Upper lobe of left lung (tissue), 4 donors: ENCODE measurements around the gene ZNF101.

Experiments
- POLR2AphosphoS5 ChIP-seq, 2 donors: sonication (generic); formaldehyde crosslinking; IDR thresholded peaks; one replicate each; pipeline ENCODE4 v1.5.1; 2017; ENCODE audit warnings: antibody characterized with exemption in 2 of 2
- TF ChIP-seq, protein P1 (sequence below), 6 experiments: fragments of 450-650 bp in 4 of 6; fragments of 200-600 bp in 2 of 6; sonication (generic) in 2 of 6; IDR thresholded peaks; one replicate each; pipeline ENCODE4 v1.5.1; 2016 to 2019; ENCODE audit warnings: antibody characterized with exemption in 6 of 6

DNA sequence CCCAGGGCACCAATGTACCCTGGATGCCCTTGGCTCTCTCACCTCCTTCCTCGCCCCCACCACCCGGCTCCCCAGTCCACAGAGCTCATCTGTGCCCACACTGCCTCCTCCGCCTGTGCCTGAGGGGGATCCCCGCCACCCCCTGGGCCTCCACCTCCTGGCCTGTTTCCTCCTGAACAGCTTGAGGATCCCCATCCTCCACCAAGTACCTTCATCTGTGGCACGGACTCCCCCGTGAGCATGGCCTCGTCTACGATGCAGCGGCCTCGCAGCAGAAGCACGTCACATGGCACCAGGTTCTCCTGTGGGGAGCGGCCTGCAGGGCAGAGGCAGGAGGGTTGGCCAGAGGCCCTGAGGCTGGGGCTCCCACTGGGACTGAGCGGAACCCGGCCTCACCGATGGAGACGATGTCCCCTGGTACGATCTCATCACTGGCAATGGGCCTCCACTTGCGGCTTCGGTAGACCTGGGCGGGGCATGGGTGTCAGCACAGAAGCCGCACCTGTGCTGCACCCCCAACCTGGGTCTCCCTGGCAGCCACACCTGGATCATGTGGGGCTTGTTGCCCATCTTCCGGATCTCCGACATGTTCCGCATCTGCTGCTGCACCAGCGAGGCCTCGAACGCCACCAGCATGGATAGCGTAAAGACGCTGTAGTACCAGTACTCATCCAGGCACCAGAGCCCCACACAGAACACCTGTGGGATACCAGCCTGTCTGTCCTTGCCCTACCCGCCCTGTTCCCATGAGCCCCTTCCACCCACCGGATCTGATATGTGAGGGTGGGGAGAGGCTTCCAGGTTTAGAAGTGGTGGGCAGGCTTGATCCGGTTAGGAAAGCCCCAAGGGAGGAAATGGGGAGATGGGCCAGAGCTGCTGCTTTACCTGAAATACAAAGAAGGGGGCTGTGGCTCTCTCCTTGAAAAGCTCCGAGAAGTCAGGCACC, 11.9 kb upstream of the ZNF101 start:
- TF ChIP-seq, protein P1, sequence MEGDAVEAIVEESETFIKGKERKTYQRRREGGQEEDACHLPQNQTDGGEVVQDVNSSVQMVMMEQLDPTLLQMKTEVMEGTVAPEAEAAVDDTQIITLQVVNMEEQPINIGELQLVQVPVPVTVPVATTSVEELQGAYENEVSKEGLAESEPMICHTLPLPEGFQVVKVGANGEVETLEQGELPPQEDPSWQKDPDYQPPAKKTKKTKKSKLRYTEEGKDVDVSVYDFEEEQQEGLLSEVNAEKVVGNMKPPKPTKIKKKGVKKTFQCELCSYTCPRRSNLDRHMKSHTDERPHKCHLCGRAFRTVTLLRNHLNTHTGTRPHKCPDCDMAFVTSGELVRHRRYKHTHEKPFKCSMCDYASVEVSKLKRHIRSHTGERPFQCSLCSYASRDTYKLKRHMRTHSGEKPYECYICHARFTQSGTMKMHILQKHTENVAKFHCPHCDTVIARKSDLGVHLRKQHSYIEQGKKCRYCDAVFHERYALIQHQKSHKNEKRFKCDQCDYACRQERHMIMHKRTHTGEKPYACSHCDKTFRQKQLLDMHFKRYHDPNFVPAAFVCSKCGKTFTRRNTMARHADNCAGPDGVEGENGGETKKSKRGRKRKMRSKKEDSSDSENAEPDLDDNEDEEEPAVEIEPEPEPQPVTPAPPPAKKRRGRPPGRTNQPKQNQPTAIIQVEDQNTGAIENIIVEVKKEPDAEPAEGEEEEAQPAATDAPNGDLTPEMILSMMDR (IDR thresholded peaks at IDR 0.05) = no peak
- TF ChIP-seq POLR2AphosphoS5 (IDR thresholded peaks at IDR 0.05) = no peak
